Activated CD4-positive, alpha-beta T cell treated with anti-CD3 and anti-CD28 coated beads for 48 hours (primary cell): ENCODE measurements around the gene SMS.
A peak's percentile ranks its signal among the peaks of the same experiment; 100 is the strongest.
"Not testable (repeated sequence)": the region's sequence is repeated elsewhere in the genome, so short reads cannot be mapped to it uniquely, and the experiment has no call there.

Experiments
- DNase-seq: peaks from one replicate; pipeline ENCODE4 v3.0.0-alpha.2; 2020

Gene SMS

GRCh38 chrX:21940356-21940829 is at the start of gene SMS:
Gene SMS, plus strand, starts transcription at chrX:21940709. Its CDS starts 116 bp downstream, at chrX:21940825.
- peak; percentile 73 for DNase-seq

DNA sequence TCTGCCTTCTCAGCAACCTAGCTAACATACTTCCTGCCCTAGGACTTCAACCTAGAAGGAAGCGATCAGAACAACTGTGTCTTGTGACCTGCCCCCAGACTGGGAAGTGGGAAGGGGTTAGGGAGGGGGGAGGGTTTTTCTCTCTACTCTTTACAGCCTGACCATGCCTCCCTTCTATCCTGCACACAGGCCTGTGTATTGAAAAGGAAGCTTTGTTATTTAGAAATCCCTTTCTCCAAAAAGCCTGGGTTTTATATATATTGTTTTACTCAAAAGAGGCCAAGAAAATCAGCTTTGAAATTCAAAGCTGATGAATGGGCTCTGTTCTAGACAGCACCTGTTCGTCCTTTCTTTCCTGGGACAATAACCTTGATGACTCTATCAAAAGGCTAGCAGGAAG is 35.2 kb upstream of the SMS start:
- no peak for DNase-seq

DNA sequence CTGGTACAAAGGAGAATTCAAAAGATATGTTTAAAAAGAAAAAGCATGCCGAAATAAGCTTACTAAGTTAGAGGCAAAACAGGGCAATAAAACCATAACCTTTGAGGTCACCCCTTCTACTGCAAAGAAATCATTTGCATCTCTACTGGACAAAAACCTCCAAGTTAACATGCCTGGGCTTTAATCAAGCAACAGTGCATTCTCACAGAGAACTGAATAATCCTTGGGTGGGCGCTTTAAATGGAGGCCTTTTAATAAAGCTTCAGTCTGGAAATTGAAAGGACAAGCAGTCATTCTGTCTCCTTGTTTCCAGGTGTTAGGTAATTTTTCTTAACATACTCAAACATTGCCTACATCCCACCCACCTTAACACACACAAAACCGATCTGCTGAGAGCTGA is 34.6 kb upstream of the SMS start:
- no peak for DNase-seq

GRCh38 chrX:21907260-21907659 is 33.2 kb upstream of the SMS start:
- no peak for DNase-seq

- DNase-seq: no peak
These were observed 29.0 kb upstream of the SMS start for GRCh38 chrX:21911481-21911880.

GRCh38 chrX:21912220-21912619 is 28.3 kb upstream of the SMS start:
- no peak for DNase-seq

GRCh38 chrX:21912989-21913388 is 27.5 kb upstream of the SMS start:
- no peak for DNase-seq

- no peak for DNase-seq
These were observed 14.4 kb upstream of the SMS start for GRCh38 chrX:21926116-21926515.

DNA sequence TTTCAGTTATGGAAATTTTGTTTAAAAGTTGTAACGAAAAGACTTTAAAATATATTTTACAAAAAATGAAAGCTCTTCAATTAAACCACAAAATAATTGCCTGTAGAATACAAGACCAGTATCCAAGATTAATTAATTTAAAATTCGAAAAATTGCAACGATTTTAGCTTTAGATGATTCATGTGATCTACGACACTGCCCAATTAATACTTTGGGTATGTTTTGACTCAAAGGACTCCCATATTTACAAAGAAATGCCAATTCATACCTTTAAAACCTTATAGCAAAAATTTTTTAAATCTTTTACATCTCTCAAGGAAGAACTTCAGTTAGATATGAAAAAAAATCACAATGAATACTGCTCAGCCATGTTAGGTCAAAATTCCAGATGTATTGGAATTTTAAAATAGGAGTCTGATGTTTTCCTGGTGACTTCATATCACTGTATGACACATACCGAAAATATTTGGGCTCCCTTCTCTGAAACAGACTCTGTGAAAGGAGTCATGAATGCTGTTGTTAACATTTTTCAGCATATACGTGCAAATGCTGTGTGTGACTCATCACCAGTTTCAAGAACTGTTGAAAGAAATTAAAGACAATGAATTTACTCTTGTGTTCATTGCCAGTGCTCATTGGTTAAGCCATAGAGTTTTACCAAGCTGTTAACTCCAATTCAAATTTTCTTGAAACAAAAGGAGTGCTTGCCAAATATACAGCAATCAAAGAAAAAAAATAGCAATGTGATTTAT is 13.8 kb upstream of the SMS start:
- no peak for DNase-seq

GRCh38 chrX:21929209-21929608 is 11.3 kb upstream of the SMS start:
- DNase-seq: no peak

- no peak for DNase-seq
These were observed 9.5 kb upstream of the SMS start for GRCh38 chrX:21930986-21931385.

GRCh38 chrX:21932292-21933002 is 8.1 kb upstream of the SMS start:
- DNase-seq: no peak

GRCh38 chrX:21933077-21933476 is 7.4 kb upstream of the SMS start:
- DNase-seq: no peak

GRCh38 chrX:21934414-21934813 is 6.1 kb upstream of the SMS start:
- no peak for DNase-seq

GRCh38 chrX:21939906-21940305 is 603 bp upstream of the SMS start:
- no peak for DNase-seq

DNA sequence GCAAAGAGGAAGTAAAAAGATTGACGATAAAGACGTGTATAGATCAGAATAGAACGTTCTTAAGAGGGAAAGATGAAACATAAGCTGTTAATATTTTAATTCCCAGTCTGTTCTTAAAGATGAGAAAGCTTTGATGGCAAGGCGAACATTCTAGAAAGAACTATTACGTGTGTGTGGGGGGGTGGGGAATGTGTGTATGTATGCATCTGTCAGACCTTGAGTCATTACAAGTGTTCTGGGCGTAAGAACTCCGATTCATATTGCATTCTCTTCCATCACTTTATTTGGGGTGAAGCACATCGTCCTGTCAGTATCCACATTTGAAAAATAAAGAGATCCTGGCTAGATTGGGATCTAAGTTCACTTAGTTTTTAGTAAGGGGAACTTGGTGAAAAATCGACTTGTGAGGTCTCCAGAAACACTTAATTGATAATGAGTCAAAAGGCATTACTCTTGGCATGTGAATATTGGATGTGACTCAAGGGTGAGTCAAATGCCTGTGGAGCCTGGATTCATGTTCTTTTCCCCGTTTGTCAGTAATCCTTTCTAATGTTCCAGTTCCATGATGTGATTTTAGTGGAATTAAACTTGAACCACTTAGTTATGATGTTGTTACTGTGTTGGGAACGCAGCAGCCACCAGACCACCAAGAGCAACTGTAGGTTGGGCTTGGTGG is 3.1 kb downstream of the SMS start:
- DNase-seq: no peak

GRCh38 chrX:21944136-21944615 is 3.7 kb downstream of the SMS start:
- DNase-seq: no peak

GRCh38 chrX:21946925-21947641 is 6.6 kb downstream of the SMS start:
- no peak for DNase-seq

GRCh38 chrX:21947671-21948070 is 7.2 kb downstream of the SMS start:
- DNase-seq: no peak

DNA sequence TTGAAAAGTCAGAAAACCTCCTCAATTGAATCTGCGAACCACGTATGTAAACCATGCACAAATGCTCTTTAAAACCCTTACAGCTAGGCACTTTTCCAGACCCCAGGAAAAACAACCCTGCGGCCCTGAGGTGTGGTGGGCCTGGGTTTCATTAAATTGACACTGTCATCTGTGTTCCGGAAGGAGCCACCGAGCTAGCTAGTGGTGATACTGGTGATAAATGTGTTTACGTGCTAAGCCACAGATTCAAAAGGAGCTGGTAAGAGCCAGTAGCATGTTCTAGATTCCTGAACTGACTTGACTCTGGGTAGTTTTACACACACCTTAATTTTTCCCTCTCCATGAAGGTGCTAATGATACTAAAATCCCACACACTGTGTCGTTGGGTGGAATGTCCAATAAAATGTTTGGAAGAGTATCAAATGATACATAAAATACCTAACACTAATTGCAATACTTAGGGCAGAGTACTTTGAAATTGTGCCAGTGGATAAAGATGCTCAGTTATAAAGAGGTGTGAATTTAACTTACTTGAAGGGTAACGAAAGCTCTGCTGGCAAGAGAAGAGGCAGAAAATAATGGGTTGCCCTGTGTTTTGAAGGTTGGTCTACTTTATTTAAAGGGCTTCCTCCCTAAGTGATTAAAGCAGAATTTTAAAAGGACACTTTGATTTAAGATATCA is 8.5 kb downstream of the SMS start:
- DNase-seq: no peak

DNA sequence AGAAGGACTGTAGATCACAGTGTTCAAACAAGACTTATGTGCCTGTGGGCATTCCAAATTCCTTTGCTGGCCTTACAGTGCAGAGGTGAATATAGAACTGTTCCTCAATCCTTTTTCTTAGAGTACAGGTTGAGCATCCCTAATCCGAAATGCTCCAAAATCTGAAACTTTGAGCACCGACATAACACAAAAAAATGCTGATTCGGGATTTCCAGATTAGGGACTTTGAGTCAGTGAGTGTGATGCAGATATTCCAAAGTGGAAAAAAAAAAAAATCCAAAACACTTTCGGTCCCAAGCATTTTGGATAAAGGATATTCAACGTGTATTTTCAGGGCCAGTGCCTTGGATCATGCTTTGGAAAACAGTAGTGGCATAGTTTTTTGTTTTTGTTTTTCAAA is 9.2 kb downstream of the SMS start:
- DNase-seq: no peak

DNA sequence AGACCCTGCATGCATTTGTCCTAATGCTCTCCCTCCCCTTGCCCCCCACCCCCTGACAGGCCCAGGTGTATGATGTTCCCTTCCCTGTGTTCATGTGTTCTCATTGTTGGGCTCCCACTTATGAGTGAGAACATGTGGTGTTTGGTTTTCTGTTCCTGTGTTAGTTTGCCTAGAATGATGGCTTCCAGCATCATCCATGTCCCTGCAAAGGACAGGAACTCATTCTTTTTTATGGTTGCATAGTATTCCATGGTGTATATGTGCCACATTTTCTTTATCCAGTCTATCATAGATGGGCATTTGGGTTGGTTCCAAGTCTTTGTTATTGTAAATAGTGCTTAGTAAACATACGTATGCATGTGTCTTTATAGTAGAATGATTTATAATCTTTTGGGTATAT is 10.0 kb downstream of the SMS start:
- DNase-seq: not testable (repeated sequence)
